ENCODE measurements around the gene HERC4. TPM values are rescaled to one million over a fixed set of nuclear protein-coding genes. Genes with fewer than 3 reads are reported as not detected.

The HERC4 gene
- total and polyA plus RNA-seq, 12 donors, result 21.3 to 75.6 (median 49.7) TPM

DNA sequence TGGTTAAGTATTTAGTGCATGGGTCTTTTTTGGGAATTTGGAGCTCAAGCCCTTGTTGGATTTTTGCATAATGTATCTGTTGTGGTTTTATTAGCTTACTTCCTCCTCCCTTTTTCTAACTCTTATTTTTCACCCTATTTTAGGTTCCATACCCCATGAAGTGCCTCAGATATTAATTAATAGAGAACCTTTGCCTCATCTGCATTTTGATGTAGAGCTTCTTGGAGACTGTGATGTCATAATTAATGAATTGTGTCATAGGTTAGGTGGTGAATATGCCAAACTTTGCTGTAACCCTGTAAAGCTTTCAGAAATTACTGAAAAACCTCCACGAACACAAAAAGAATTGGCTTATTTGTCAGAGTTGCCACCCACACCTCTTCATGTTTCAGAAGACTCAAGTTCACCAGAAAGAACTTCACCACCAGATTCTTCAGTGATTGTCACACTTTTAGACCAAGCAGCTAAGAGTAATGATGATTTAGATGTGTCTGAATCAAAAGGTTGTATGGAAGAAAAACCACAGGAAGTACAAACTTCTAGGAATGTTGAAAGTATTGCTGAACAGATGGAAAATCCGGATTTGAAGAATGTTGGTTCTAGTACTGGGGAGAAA lies 162.6 kb downstream of the HERC4 start:
- H3K27ac ChIP-seq, result no peak overlapping the region
- WGBS, 4 donors, result 75 to 83% (median 78%) methylated on average over 2 of the region's 2 CpGs
- intact Hi-C loops (cut with DNase I), result no loop called here
- no peaks in the 10 kb centered on the region for H3K4me1 ChIP-seq (replicated peaks in 1 of 2)
- no peaks in the 10 kb centered on the region for H3K27me3 ChIP-seq
- no peak for DNase-seq
- peaks cover 0 to 91% of the 10 kb centered on the region in 2 donors for H3K36me3 ChIP-seq (replicated peaks in 1 of 2)
- no peaks in the 10 kb centered on the region for H3K9me3 ChIP-seq (replicated peaks in 1 of 3)
- H3K4me3 ChIP-seq, result no peak overlapping the region
- TF ChIP-seq, protein P1, sequence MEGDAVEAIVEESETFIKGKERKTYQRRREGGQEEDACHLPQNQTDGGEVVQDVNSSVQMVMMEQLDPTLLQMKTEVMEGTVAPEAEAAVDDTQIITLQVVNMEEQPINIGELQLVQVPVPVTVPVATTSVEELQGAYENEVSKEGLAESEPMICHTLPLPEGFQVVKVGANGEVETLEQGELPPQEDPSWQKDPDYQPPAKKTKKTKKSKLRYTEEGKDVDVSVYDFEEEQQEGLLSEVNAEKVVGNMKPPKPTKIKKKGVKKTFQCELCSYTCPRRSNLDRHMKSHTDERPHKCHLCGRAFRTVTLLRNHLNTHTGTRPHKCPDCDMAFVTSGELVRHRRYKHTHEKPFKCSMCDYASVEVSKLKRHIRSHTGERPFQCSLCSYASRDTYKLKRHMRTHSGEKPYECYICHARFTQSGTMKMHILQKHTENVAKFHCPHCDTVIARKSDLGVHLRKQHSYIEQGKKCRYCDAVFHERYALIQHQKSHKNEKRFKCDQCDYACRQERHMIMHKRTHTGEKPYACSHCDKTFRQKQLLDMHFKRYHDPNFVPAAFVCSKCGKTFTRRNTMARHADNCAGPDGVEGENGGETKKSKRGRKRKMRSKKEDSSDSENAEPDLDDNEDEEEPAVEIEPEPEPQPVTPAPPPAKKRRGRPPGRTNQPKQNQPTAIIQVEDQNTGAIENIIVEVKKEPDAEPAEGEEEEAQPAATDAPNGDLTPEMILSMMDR (IDR thresholded peaks at IDR 0.05), result no peak
- TF ChIP-seq POLR2A (IDR thresholded peaks at IDR 0.05), result no peak

DNA sequence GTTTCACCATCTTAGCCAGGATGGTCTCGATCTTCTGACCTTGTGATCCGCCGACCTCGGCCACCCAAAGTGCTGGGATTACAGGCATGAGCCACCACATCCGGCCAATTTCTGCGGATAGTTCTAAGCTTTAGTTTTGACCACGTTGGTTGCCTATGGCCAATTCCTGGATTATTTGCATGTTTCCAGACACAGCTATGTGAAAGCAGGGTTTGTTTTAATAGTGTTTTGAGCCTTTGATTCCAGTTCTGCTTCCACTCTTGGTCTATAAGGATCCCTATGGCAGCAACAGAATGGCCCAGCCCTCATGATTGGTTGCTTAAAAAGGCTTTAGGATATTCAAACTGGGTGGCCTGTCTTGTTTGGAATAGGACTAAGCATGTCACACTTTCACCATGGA lies 171.5 kb downstream of the HERC4 start:
- Histone ChIP-seq H3K4me1 (replicated peaks in 1 of 2) (peaks cover 0 to 9% of the 10 kb centered on the region in 2 donors), H3K36me3 (replicated peaks in 1 of 2) (peaks cover 0 to 48% of the 10 kb centered on the region in 2 donors)

DNA sequence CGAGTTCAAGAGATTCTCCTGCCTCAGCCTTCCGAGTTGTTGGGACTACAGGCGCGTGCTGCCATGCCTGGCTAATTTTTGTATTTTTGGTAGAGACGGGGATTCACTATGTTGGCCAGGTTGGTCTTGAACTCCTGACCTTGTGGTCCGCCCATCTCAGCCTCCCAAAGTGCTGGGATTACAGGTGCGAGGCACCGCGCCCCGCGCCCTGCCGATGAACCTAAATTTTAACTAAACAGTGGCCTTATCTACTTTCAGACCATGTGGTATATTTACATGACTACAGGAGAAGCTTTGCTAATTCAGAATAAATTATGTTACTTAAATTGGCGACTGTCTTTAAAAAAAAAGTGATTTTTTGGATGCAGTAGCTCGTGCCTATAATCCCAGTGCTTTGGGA lies 181.4 kb downstream of the HERC4 start:
- H3K9me3 ChIP-seq (replicated peaks in 1 of 3), result no peaks in the 10 kb centered on the region
- no peaks in the 10 kb centered on the region for H3K27me3 ChIP-seq
- TF ChIP-seq, protein P1 (IDR thresholded peaks at IDR 0.05), result no peak
- TF ChIP-seq POLR2A (IDR thresholded peaks at IDR 0.05), result no peak
- DNase-seq, result no peak
- no peak overlapping the region for H3K27ac ChIP-seq
- 93 to 95% (median 94%) methylated on average over 14 of the region's 14 CpGs for WGBS, 4 donors
- H3K36me3 ChIP-seq (replicated peaks in 1 of 2), result peaks cover 0 to 86% of the 10 kb centered on the region in 2 donors
- intact Hi-C loops (cut with DNase I), result no loop called here
- H3K4me3 ChIP-seq, result no peak overlapping the region
- peaks cover 13 to 20% of the 10 kb centered on the region in 2 donors for H3K4me1 ChIP-seq (replicated peaks in 1 of 2)

More for the DNA sequence above, 171.5 kb downstream of the HERC4 start:
- whole genome bisulfite sequencing, 4 donors, result 93 to 96% (median 95%) methylated on average over 4 to 7 of the region's 7 CpGs
- Histone ChIP-seq H3K9me3 (replicated peaks in 1 of 3) (no peaks in the 10 kb centered on the region), H3K4me3 (no peak overlapping the region), H3K27me3 (no peaks in the 10 kb centered on the region), H3K27ac (no peak overlapping the region)
- TF ChIP-seq, protein P1 (IDR thresholded peaks at IDR 0.05), result no peak
- no peak for TF ChIP-seq POLR2A (IDR thresholded peaks at IDR 0.05)
- no peak for DNase-seq
- intact Hi-C loops (cut with DNase I), result no loop called here

DNA sequence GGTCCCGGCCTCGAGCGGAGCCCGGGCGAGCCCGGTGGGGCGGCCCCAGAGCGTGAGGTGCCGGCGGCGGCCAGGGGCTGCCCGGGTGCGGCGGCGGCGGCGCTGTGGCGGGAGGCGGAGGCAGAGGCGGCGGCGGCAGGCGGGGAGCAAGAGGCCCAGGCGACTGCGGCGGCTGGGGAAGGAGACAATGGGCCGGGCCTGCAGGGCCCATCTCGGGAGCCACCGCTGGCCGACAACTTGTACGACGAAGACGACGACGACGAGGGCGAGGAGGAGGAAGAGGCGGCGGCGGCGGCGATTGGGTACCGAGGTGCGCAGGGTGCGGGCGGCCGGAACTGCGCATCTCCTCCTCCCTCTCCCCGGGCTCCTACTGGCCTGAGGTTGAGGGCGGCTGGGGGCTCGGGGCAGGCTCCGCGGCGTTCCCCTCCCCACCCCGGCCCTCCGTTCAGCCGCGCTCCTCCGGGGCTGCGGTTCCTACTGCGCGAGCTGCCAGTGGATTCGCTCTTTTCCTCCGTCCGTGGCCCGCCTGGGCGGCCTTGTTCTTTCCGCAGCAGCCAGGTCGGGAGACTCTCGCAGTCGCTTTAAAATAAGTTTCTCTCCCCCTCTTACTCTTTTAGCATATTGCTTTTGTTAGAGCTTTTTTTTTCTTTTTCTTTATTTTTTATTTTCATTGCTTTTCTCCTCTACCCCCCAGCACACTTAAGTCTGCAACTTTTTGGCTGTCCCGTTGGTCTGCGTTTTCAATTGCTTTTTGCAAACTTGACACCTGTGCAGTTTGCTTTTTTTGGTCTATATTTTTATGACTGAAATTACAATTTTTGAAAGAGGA lies 190.0 kb downstream of the HERC4 start:
- intact Hi-C loops (cut with DNase I), result no loop called here

More for the DNA sequence above, 190.0 kb downstream of the HERC4 start:
- no peaks in the 10 kb centered on the region for H3K9me3 ChIP-seq (replicated peaks in 1 of 3)
- peak in 1 of 2 donors; percentile 84 for TF ChIP-seq POLR2A (IDR thresholded peaks at IDR 0.05)
- TF ChIP-seq, protein P1 (IDR thresholded peaks at IDR 0.05), result no peak
- H3K36me3 ChIP-seq (replicated peaks in 1 of 2), result peaks cover 0 to 35% of the 10 kb centered on the region in 2 donors
- 0 to 1% (median 0%) methylated on average over 19 to 73 of the region's 73 CpGs for WGBS, 4 donors
- H3K27ac ChIP-seq, result peak overlapping the region; percentile 72 to 99 (median 96)
- H3K27me3 ChIP-seq, result no peaks in the 10 kb centered on the region
- DNase-seq, result peak; percentile 84 to 91 (median 88)
- H3K4me3 ChIP-seq, result peak overlapping the region; percentile 51 to 94 (median 80)
- peaks cover 14 to 43% of the 10 kb centered on the region in 2 donors for H3K4me1 ChIP-seq (replicated peaks in 1 of 2)

Measured in adrenal gland (tissue), 12 donors.